Inflammatory macrophage treated with lipopolysaccharide for 4 hours (primary cell): ENCODE measurements around the gene HAGHL.

Experiments
- DNase-seq: peaks from one replicate; pipeline ENCODE4 v3.0.0-alpha.2; 2020

Gene HAGHL

DNA sequence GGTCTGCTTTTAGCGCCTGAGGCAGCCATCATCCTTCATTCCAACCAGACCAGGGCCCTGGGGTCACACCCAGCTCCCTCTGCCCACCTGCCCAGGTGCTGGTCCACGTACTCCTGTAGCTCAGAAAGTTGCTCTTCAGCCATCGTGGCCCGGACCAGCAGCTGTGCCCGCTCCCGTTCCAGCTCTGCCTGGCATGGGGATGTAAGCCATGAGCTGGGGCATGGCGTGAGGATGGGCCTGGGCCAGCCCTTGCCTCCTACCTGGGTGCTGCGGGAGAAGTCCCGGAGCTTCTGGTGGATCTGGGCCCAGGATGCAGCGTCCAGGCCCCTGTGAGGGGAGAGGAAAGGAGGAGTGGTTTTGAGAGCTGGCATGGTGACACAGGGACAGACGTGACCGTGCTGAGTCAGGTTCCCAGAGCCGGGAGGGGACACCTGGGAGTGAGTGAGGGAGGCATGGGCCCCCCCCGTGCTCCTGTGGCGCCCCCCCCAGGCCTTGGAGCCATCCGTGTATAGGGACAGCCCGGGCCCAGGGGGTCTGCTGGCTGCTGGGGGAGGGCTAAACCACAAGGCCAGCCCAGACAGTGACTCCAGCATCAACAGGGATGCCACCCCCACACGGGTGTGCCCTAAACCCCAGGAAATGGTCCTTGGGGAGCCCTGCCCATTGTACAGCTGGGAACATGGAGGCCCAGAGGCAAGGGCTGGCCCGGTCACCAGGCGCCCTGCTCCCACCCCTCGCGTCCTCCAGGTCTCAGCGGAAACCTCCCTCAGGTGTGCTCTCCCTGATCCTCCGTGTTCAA, 3.9 kb upstream of the HAGHL start:
- no peak for DNase-seq

GRCh38 chr16:723695-724094, 3.2 kb upstream of the HAGHL start:
- DNase-seq: no peak

DNA sequence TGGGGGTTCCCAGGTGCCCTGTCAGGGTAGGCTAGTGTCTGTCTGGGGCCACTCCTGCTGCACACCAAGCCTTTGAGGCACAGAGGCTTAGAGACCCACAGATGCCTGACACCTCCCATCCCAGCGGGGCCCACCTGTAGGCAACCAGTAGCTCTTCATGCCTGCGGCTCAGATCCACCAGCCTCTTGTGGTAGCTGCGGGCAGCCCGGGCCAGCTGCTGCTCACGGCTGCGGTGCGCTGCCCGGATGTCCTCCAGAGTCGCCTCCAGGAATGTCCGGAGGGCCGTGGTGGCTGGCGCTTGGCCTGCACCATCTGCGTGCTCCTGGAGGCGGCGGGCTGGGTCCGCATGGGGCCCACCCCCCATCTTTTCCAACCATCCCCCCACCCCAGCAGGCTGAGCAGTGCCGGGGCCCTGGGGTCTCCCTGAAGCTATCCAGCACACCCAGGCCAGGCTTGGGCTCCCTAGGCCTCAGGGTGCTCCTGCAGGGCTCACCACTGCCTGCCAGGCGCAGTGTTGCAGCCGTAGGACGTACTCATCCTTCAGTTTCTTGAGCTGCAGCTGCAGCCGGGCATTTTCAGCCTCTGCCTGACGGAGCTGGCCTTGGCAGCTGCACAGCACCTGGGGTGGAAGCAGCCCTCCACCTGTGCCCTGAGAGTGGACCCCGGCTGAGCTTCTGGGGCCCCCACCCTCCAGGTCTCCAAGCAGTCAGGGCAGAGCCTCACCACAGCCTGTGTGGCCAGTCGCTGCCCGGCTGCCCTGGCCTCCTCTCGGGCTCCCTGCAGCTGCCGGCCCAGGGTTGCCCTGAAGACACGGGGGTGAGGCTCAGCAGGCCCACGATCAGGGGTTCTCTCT, 2.5 kb upstream of the HAGHL start:
- no peak for DNase-seq

GRCh38 chr16:725041-725376, 1.9 kb upstream of the HAGHL start:
- DNase-seq: no peak

DNA sequence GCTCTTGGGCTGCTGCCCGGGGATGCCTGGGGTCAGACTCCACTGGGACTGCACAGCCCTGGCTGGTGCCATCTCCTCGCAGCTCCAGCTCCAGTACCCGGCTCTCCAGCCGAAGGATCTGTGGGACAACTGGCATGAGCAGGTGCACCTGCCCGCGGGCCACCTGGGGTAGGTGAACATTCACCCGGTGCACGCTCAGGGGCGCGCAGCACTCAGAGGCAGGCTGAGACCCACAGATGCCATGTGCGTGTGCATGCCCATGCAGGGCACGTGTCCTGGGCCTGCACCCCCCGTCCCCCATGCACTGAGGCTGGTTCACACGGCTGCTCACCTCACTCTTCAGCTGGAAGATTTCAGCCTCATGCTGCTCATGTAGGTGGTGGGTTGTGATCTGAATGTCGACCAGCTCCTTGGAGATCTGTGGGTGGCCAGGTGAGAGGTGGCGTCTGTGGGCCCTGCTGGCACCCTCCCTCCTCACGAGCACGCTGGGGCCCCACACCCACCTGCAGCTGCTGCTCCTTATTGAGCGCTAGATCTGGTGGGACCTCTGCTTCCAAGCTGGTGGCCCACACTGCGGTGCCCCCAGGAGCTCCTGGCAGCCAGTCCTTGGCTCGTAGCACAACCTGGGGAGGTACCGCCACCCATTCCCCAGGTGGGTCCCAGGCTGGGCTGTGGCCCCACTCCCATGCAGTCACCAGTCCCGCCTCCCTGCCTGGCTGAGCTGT, 1.3 kb upstream of the HAGHL start:
- no peak for DNase-seq

GRCh38 chr16:726188-726437, 793 bp upstream of the HAGHL start:
- no peak for DNase-seq

DNA sequence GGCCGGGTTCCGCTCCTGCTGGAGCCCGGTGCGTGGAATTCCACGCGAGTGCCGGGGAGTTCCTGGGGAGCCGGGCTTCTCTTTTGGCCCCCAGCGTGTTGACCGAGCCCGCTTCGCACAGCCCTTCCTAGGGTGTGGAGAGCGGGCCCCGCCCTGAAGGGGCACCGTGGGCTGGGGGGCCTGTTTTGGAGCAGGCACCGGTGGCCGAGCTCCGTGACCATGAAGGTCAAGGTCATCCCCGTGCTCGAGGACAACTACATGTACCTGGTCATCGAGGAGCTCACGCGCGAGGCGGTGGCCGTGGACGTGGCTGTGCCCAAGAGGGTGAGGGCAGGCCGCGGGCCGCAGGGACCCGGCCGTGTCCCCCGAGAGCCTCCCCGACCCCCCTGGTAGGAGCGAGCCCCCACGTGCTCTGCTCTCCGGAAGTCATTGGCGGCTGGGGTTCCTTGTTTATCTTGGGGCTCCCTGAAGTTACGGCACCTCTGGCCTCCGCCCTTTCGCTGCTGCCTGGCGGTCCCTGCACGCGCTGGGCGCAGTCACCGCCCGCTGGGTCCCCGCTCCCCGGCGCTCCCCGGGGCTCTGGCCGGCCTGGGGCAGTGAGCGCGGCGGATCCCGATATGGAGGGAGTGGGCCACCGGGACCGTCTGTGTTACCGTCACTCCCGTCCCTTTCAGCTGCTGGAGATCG, 528 bp downstream of the HAGHL start:
- DNase-seq: no peak

DNA sequence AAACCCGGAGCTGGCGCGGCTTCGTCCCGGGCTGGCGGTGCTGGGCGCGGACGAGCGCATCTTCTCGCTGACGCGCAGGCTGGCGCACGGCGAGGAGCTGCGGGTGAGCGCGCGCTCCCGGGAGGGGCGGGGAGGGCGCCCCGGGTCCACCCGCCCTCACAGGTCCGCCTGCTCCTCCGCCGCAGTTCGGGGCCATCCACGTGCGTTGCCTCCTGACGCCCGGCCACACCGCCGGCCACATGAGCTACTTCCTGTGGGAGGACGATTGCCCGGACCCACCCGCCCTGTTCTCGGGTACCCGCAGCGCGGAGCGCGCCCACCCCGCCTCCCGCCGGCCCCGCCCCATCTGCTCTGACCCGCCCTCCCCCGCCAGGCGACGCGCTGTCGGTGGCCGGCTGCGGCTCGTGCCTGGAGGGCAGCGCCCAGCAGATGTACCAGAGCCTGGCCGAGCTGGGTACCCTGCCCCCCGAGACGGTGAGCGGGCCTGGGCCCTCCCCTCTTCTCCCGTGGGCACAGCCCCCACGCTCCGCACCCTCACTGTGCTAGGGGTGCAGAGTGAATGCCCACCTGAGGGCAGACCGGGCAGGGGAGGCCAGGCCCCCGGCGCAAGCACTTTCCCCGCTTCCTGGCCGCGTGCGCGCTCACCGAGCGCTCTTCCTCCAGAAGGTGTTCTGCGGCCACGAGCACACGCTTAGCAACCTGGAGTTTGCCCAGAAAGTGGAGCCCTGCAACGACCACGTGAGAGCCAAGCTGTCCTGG, 1.4 kb downstream of the HAGHL start:
- peak; percentile 50 for DNase-seq

GRCh38 chr16:728890-729744, 2.2 kb downstream of the HAGHL start:
- DNase-seq: no peak

DNA sequence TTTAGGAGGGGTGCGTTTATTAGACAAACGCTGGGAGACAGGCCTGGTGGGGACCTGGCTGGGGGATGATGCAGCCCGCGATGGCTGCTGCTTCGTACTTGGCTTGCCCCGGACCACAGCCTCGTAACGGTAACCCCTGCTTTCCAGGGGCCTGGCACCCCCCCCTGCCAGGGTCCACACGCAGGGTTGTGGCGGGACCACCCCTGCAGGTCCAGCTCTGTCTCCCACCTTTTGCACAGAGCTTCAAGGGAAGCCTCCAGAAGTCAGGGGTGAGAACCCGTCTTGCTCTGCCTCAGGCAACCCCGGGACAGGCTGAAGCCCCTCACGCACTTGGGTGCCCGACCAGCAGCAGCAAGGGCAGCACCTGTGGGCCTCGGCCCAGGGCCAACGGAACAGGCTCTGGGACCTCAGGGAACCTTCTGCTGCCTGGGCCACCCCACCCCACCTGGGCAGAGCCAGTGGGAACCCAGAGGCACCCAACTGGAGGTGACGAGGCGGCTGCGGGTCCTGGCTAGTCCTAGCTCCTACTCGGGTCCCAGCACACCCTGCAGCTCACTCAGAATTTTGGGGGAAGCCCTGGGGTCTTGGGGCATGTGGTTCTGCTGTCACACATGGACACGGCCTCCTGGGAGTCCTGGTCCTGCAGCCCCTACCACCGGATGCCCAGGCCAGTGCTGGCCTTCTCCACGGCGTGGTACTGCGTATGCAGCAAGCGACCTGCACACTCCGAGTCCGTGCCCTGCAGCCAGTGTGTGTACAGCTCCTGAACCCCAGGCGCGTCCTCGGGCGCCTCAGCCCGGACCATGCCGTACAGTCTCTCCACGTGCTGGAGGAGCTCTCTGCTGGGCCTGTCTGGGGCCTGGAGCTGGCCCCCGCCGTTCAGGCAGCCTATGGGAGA, 3.1 kb downstream of the HAGHL start:
- DNase-seq: no peak

GRCh38 chr16:730666-731509, 4.0 kb downstream of the HAGHL start:
- no peak for DNase-seq

- no peak for DNase-seq
Measured at GRCh38 chr16:732332-732731, 5.4 kb downstream of the HAGHL start.

- DNase-seq: no peak
Measured at GRCh38 chr16:732936-733335, 6.0 kb downstream of the HAGHL start.

GRCh38 chr16:733382-734207, 6.7 kb downstream of the HAGHL start:
- no peak for DNase-seq

DNA sequence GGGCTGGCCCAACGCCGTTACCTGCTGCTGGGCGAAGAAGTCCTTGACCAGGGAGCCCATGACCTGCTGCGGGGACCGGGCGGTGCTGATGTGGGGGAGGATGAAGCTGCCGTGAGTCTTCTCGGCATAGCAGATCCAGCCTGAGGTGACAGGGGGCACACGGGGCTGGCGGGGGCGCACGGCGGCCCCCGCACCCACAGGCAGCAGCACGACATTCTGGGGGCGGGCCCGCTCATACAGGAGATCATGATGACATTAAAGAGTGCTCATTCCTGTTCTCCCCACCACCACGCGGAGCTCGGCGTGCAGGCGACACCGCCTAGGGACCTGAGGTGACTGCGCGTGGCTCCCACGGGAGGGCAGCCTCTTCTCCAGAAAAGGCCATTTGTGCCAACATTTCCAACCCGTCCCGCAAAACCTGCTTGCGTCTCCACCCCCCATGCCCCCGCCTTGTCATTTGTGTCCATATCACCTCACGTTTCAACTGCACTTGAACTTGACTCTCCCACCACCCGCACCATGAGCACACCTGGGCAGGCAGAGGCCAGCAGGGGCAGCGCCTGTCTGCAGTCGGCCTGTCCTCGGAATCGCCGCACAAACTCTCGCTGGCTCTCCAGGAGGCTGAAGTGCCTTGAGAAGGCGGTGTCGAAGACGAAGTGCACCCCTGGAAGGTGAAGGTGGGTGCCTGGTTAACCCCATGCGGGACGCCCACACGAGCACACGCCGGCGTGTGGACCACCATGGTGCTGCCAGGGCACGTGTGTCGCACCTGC, 7.5 kb downstream of the HAGHL start:
- DNase-seq: no peak

- DNase-seq: no peak
Measured at GRCh38 chr16:734981-735881, 8.3 kb downstream of the HAGHL start.

- no peak for DNase-seq
Measured at GRCh38 chr16:735982-736453, 9.1 kb downstream of the HAGHL start.
